Activated CD4-positive, alpha-beta T cell treated with anti-CD3 and anti-CD28 coated beads for 48 hours (primary cell): ENCODE results near the gene GALNT16.
A peak's percentile ranks its signal among the peaks of the same experiment; 100 is the strongest.
"Not testable (repeated sequence)": the region's sequence is repeated elsewhere in the genome, so short reads cannot be mapped to it uniquely, and the experiment has no call there.

Experiments used
- DNase-seq: peaks from one replicate; pipeline ENCODE4 v3.0.0-alpha.2; 2020

GALNT16 gene

GRCh38 chr14:69259527-69260189, at the start of gene GALNT16:
Gene GALNT16, plus strand, starts transcription at chr14:69260158. Its CDS starts 133 bp downstream, at chr14:69260291.
- DNase-seq, result peak; percentile 6

- DNase-seq, result no peak
Observed at GRCh38 chr14:69214393-69214792, 45.6 kb upstream of the GALNT16 start.

- DNase-seq, result not testable (repeated sequence)
Observed at GRCh38 chr14:69217663-69218062, 42.3 kb upstream of the GALNT16 start.

DNA sequence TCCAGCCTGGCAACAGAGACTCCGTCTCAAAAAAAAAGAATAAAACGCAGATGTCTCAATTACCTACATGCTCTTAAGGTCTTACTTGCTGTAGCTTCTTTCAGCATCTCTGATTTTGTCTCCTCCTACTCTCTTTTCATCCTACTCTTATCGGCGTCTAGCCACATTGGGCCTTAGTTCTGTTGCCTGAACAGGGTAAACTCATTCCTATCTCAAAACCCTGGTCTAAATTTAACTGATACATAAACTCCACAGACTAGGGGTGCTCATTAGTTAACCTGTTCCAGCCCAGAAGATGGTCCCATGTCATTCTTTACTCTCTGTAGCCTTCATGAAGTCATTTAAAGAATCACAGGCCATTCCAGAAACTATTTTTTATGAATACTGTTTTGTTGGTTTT, 35.0 kb upstream of the GALNT16 start:
- DNase-seq, result no peak

GRCh38 chr14:69226178-69226577, 33.8 kb upstream of the GALNT16 start:
- DNase-seq, result no peak

DNA sequence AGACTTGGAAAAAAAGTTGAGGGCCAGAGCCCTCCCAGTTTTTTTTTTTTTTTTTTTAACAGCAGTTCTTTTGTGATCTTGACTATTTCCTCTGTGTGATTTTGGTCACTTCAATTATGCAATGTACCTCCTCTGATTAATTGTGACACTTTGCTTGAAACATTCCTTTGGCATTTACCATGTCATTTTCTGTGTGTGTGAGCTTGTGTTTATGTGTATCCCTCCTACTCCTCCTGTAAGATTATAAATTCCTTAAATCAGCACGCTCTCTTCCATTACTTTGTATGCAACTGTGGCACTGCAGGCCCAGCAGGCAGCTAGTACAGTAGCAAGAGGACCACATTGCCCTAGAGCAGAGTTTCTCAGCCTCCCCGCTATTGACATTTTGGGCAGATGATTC, 33.2 kb upstream of the GALNT16 start:
- no peak for DNase-seq

DNA sequence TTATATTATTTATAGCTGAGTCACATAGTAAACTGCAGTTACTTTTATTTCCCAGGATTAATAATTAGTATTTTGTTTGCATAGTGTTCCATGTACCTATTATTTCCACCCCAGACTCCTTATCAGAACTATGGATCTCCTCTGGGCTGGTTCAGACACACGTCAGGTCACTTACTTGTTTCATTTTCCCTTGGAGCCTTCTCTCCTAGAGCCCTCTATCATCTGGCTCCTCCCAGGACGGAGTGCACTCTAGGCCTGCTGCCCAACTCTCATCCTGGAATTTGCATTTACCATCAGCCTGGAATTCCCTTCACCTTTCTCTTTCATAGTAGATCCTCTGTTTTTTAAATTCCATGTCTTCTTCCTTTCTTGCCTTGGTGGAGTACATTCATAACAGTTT, 28.5 kb upstream of the GALNT16 start:
- DNase-seq, result no peak

GRCh38 chr14:69232388-69232787, 27.6 kb upstream of the GALNT16 start:
- no peak for DNase-seq

GRCh38 chr14:69234106-69234505, 25.9 kb upstream of the GALNT16 start:
- DNase-seq, result no peak

GRCh38 chr14:69235708-69236107, 24.2 kb upstream of the GALNT16 start:
- no peak for DNase-seq

GRCh38 chr14:69237142-69237541, 22.8 kb upstream of the GALNT16 start:
- DNase-seq, result no peak

GRCh38 chr14:69237584-69237983, 22.4 kb upstream of the GALNT16 start:
- no peak for DNase-seq

- no peak for DNase-seq
Observed at GRCh38 chr14:69238883-69239282, 21.1 kb upstream of the GALNT16 start.

DNA sequence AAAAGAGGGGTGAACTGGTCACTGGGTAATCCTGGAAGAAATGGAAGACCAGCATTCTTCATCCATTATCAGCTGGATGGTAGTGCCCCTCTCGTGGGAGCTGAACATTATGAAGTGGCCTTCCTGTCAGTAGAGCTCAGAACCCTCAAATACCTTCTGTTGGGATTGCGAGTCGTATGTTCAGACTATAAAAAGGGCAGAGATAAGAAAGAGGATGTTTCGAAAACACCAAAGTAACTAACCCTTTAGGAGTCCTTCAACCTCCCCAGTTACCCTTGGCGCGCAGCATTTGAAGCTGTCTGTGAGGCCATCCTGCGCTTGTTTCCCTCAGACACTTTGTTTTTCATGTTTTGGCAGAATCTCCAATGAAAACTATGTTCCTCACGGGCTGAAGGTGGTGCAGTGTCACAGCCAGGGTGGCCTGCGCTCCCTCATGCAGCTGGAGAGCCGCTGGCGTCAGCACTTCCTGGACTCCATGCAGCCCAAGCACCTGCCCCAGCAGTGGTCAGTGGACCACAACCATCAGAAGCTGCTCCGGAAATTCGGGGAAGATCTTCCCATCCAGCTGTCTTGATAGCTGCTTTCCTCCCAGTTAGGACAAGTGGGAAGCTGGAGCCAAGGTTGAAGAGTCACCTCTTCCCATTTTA, 19.3 kb upstream of the GALNT16 start:
- DNase-seq, result no peak

DNA sequence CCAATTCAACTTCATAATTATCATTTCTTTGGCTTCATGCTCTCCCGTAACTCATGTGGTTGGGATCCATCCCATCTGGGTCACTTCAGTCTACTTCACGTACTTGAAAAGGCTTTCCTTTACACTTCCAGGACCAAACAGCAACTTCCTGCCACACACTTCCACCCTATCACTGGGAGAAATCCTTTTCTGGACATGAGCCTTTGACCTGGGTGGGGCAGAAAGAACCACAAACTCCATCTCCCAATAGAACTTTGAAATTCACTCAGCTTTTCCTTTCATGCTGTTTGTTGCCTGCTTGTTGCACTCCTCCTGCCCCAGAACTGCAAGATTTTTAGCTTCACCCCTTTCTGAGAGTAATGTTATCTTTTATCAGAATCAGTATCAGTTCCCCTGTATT, 18.4 kb upstream of the GALNT16 start:
- DNase-seq, result no peak

- peak; percentile 68 for DNase-seq
Observed at GRCh38 chr14:69242311-69243224, 17.4 kb upstream of the GALNT16 start.

DNA sequence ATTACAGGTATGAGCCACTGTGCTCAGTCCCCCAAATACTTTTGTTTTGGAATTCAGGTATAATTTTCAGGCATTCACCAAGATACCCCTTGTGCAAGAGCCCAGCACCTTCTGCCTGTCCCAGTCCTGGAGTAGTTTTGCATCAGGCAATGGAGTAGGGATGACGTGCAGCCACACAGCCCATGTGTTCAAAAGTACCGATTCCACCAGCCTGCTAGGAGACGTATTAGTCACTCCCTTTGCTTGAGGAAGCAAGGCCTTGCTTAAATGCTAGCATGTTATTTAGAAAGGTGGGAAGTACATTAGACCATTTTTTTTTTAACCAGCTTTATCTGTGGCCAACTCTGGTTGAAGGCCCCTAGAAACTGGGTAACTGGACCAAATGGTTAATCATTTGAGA, 15.0 kb upstream of the GALNT16 start:
- DNase-seq, result no peak

- DNase-seq, result no peak
Observed at GRCh38 chr14:69246331-69246730, 13.6 kb upstream of the GALNT16 start.

DNA sequence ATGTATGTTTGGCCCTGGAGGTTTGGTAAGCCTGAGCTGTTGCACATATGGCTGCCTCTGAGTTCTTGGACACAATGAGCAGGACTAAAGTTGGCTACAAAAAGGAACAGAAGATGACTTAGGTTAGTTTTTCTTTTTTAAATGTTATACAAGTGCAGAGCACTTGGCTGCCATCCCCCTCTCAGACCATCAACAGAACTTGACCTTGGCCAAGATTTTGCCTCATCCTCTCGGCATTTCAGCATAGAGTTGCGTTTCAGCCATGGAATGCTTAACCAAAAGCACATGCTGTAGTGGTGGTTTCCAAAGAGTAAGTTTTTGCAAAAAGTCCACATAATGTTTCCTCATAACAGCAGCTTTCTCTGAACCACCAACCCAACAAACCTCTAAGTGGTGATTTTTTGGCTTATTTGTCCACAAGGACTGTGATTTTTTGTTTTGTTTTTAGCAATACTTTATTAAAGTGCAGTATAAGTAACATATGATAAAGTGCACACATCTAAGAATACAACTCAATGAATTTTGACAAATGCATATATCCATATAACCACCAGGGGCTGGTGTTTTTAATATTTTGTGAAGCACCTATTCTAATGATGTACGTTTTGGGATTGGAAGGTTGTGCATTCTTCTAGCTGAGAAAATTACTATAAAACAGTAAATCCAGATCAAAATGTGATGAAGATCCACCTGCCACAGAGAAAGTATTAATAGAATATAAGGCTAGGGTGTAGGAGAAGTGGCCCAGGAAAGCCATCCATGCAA, 12.1 kb upstream of the GALNT16 start:
- no peak for DNase-seq

- no peak for DNase-seq
Observed at GRCh38 chr14:69249603-69250002, 10.4 kb upstream of the GALNT16 start.

DNA sequence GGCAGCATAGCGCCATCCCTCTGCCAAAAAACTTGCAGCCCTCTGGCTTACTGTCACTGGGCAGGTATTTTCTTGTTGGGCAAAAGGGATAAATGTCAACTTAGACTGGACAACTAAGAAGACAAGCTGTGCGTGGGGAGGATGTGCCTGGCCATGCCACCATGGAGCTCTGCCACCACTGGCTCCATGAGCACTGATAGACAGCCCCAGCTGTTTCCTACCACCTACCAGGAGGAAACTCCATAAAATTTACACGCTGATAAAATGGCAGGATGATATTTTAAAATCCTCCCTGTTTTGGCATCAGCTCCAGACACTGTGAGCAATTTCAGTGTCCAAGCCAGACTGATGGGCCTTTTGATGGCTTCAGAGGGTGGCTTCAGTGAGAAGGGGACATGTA, 7.1 kb upstream of the GALNT16 start:
- no peak for DNase-seq

GRCh38 chr14:69259168-69259526, 811 bp upstream of the GALNT16 start:
- DNase-seq, result no peak
